ENCODE measurements around the gene WDR18. TPM values are rescaled to one million over a fixed set of nuclear protein-coding genes. Genes with fewer than 3 reads are reported as not detected.

Gene WDR18
- total RNA-seq, 4 donors from 2014 or later, result 9.9 to 30.3 (median 28.4) TPM

- 90% methylated on average over 7 of the region's 29 CpGs for WGBS
- H3K36me3 ChIP-seq, result peaks cover 36 to 50% (median 48%) of the 10 kb centered on the region in 4 donors
- H3K27me3 ChIP-seq, result no peaks in the 10 kb centered on the region
- intact Hi-C loops (cut with DNase I), result no loop called here
- H3K9me3 ChIP-seq, result no peaks in the 10 kb centered on the region
- DNase-seq (ENCODE audit: extremely low spot score), result no peak
- peaks cover 56 to 74% (median 61%) of the 10 kb centered on the region in 4 donors for H3K4me1 ChIP-seq
- no peak overlapping the region for H3K27ac ChIP-seq (replicated peaks in 1 of 4)
- no peak overlapping the region for H3K4me3 ChIP-seq
- no peak for TF ChIP-seq POLR2AphosphoS5 (IDR thresholded peaks at IDR 0.05)
- TF ChIP-seq CTCF (IDR thresholded peaks at IDR 0.05), result no peak
- TF ChIP-seq EP300 (IDR thresholded peaks at IDR 0.05), result no peak
- no peak for TF ChIP-seq POLR2A (IDR thresholded peaks at IDR 0.05; ENCODE audit: low read depth)
Measured at GRCh38 chr19:1015061-1015781, 31.1 kb downstream of the WDR18 start.

DNA sequence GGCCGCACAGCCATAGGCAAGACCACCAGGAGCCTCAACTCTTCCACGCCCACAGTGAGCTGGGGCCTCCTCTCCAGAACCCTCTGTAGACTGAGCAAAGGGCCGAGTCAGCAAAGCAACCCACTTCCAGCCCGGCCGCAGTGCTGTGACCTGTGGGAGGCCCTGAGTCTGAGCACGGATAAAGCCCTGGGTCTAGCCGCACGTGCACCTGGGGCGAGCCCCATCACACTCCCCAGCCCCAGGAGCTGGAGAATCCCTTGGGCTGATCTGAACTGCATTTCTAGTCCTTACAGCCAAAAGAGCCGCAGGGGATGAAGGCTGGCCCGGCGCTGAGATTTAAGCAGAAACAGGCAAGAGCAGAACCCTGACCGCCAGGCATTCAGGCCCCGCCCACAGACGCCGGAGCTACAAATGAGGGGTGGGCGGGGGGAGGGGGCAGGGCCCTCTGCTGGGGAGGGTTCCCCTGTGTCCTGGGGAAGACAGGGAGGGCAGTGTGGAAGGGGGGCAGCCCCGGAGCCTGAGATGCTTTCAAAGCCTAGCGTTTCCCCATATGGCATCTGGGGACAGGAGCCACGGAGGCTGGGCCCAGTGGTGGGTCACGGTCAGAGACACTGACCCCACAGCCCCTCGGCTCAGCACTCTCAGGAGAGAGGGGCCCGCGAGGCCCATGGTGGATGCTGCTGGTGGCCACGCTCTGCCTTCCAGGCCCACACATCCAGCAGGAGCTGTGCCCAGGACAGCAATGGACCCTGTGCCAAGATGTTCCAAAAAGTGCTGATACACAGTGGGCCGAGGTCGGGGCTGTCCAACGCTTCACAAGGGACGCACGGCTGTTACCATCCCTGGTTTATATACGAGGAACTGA is 31.9 kb downstream of the WDR18 start:
- no peaks in the 10 kb centered on the region for H3K27me3 ChIP-seq
- WGBS, result 71% methylated on average over 17 of the region's 31 CpGs
- DNase-seq (ENCODE audit: extremely low spot score), result no peak
- no peak for TF ChIP-seq CTCF (IDR thresholded peaks at IDR 0.05)
- TF ChIP-seq EP300 (IDR thresholded peaks at IDR 0.05), result no peak
- no peak for TF ChIP-seq POLR2AphosphoS5 (IDR thresholded peaks at IDR 0.05)
- TF ChIP-seq POLR2A (IDR thresholded peaks at IDR 0.05; ENCODE audit: low read depth), result no peak
- peaks cover 57 to 77% (median 63%) of the 10 kb centered on the region in 4 donors for H3K4me1 ChIP-seq
- peak overlapping the region in 1 of 4 donors; percentile 5 for H3K4me3 ChIP-seq
- H3K36me3 ChIP-seq, result peaks cover 28 to 42% (median 40%) of the 10 kb centered on the region in 4 donors
- H3K9me3 ChIP-seq, result no peaks in the 10 kb centered on the region
- intact Hi-C loops (cut with DNase I), result no loop called here
- peak overlapping the region in 3 of 4 donors; percentile 20 to 47 (median 46) for H3K27ac ChIP-seq (replicated peaks in 1 of 4)

DNA sequence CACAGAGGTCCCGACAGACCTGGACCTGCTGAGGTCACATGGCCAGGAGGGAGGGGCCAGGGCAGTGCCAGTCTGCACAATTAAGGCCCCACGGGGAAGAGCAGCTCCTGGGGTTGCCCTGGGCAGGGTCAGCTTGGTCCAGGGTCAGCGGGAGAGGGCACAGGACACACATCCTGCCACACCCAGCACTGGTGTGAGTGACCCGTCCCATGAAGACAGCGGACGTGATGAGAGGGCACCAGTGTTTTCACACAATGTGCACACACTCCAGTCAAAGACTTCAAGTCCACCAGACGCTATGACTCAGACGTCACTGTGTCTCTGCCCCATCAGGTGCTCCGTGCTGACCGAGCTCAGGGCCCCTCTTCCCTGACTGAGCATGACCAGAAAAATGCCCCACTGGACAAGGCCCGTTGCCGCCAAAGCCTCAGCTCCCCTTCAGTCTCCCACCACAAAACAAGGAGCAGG is 32.5 kb downstream of the WDR18 start:
- TF ChIP-seq CTCF (IDR thresholded peaks at IDR 0.05) (no peak), POLR2A (IDR thresholded peaks at IDR 0.05; ENCODE audit: low read depth) (no peak), EP300 (IDR thresholded peaks at IDR 0.05) (no peak), POLR2AphosphoS5 (IDR thresholded peaks at IDR 0.05) (peak; percentile 55)
- intact Hi-C loops (cut with DNase I), result no loop called here
- no peak for DNase-seq (ENCODE audit: extremely low spot score)
- Histone ChIP-seq H3K27ac (replicated peaks in 1 of 4) (peak overlapping the region; percentile 20 to 47 (median 46)), H3K4me1 (peaks cover 57 to 79% (median 66%) of the 10 kb centered on the region in 4 donors), H3K4me3 (peak overlapping the region in 1 of 4 donors; percentile 20), H3K36me3 (peaks cover 22 to 35% (median 34%) of the 10 kb centered on the region in 4 donors), H3K9me3 (no peaks in the 10 kb centered on the region), H3K27me3 (no peaks in the 10 kb centered on the region)
- 30% methylated on average over 10 of the region's 12 CpGs for WGBS

DNA sequence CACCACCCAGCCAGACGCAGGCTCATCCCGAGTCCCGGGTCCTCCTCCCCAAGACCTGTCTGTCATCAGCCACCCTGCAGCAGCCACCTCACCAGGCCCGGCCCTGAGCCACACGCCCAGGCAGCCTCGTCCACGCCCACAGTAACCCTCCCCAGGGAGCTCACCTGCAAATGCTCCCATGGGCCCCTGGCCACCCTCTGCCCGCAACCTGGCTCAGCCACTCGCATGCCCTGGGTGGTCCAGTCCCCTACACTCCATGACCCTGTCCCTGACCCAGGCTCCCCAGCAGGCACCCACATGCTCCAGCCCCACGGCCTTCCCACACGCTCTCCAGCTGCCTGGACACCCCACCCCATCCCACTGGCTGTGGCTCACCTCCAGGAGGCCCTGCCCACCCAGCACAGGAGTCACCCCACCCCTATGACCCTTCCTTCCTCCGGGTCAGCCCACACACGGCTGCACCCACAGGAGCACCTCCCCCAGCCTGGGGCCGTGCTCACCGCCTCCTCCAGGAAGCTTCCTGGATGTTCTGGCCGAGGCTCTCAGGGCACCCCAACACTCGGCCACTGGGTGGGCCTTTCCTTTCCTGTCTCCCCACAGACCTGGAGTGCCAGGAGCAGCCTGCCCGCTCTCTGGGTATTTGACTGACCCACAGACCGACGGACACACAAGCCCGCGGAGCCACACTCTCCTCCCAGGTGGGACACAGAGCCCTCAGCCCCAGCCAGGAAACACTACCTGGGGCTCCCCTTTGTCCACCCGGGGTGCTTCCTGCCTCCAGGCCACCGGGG is 33.2 kb downstream of the WDR18 start:
- peak overlapping the region in 3 of 4 donors; percentile 46 to 47 (median 47) for H3K27ac ChIP-seq (replicated peaks in 1 of 4)
- H3K9me3 ChIP-seq, result no peaks in the 10 kb centered on the region
- H3K4me3 ChIP-seq, result peak overlapping the region in 3 of 4 donors; percentile 2 to 20 (median 10)
- H3K27me3 ChIP-seq, result no peaks in the 10 kb centered on the region
- H3K36me3 ChIP-seq, result peaks cover 15 to 29% (median 27%) of the 10 kb centered on the region in 4 donors
- no peak for TF ChIP-seq POLR2A (IDR thresholded peaks at IDR 0.05; ENCODE audit: low read depth)
- TF ChIP-seq EP300 (IDR thresholded peaks at IDR 0.05), result no peak
- no peak for TF ChIP-seq CTCF (IDR thresholded peaks at IDR 0.05)
- no peak for TF ChIP-seq POLR2AphosphoS5 (IDR thresholded peaks at IDR 0.05)
- no peak for DNase-seq (ENCODE audit: extremely low spot score)
- WGBS, result 60% methylated on average over 20 of the region's 24 CpGs
- peaks cover 64 to 86% (median 73%) of the 10 kb centered on the region in 4 donors for H3K4me1 ChIP-seq
- intact Hi-C loops (cut with DNase I), result no loop called here

Measured in esophagus muscularis mucosa (tissue), 4 donors.